Measurements from ENCODE around the gene LUC7L. TPM values are rescaled to one million over a fixed set of nuclear protein-coding genes. Genes with fewer than 3 reads are reported as not detected.
"Not testable (repeated sequence)": the region's sequence is repeated elsewhere in the genome, so short reads cannot be mapped to it uniquely, and the experiment has no call there.

LUC7L gene
- total RNA-seq, 4 donors from 2014 or later = 52.7 to 115 (median 76.8) TPM

- no peak for DNase-seq (ENCODE audit: low spot score)
- ATAC-seq (ENCODE audit: low FRiP score) = no peak
- no peak for TF ChIP-seq CTCF (IDR thresholded peaks at IDR 0.05)
Observed at GRCh38 chr16:179211-180092, 49.8 kb downstream of the LUC7L start.

DNA sequence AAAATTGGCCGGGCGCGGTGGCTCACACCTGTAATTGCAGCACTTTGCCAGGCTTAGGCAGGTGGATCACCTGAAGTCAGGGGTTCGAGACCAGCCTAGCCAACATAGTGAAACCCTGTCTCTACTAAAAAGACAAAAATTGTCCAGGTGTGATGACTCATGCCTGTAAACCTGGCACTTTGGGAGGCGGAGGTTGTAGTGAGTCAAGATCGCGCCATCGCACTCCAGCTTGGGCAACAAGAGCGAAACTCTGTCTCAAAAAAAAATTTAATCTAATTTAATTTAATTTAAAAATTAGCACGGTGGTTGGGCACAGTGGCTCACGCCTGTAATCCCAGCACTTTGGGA lies 50.6 kb downstream of the LUC7L start:
- no peak for DNase-seq (ENCODE audit: low spot score)
- TF ChIP-seq CTCF (IDR thresholded peaks at IDR 0.05) = no peak
- ATAC-seq (ENCODE audit: low FRiP score) = no peak

- TF ChIP-seq CTCF (IDR thresholded peaks at IDR 0.05) = no peak
- no peak for ATAC-seq (ENCODE audit: low FRiP score)
- DNase-seq (ENCODE audit: low spot score) = no peak
Observed at GRCh38 chr16:177981-178667, 51.1 kb downstream of the LUC7L start.

- ATAC-seq (ENCODE audit: low FRiP score) = no peak
- DNase-seq (ENCODE audit: low spot score) = no peak
Observed at GRCh38 chr16:177394-177822, 51.8 kb downstream of the LUC7L start.

DNA sequence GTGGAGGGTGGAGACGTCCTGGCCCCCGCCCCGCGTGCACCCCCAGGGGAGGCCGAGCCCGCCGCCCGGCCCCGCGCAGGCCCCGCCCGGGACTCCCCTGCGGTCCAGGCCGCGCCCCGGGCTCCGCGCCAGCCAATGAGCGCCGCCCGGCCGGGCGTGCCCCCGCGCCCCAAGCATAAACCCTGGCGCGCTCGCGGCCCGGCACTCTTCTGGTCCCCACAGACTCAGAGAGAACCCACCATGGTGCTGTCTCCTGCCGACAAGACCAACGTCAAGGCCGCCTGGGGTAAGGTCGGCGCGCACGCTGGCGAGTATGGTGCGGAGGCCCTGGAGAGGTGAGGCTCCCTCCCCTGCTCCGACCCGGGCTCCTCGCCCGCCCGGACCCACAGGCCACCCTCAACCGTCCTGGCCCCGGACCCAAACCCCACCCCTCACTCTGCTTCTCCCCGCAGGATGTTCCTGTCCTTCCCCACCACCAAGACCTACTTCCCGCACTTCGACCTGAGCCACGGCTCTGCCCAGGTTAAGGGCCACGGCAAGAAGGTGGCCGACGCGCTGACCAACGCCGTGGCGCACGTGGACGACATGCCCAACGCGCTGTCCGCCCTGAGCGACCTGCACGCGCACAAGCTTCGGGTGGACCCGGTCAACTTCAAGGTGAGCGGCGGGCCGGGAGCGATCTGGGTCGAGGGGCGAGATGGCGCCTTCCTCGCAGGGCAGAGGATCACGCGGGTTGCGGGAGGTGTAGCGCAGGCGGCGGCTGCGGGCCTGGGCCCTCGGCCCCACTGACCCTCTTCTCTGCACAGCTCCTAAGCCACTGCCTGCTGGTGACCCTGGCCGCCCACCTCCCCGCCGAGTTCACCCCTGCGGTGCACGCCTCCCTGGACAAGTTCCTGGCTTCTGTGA lies 52.5 kb downstream of the LUC7L start, which contains the start of gene HBA1:
Gene HBA1, plus strand, starts transcription at position 204 of the 906 bp plus-strand sequence. Its CDS starts 37 bp downstream, at position 241.
- not testable (repeated sequence) for ATAC-seq (ENCODE audit: low FRiP score); DNase-seq (ENCODE audit: low spot score)

More at GRCh38 chr16:177394-177822, 51.8 kb downstream of the LUC7L start:
- TF ChIP-seq CTCF (IDR thresholded peaks at IDR 0.05) = no peak

- ATAC-seq (ENCODE audit: low FRiP score); DNase-seq (ENCODE audit: low spot score): not testable (repeated sequence)
Observed at GRCh38 chr16:176006-176405, 53.2 kb downstream of the LUC7L start.

DNA sequence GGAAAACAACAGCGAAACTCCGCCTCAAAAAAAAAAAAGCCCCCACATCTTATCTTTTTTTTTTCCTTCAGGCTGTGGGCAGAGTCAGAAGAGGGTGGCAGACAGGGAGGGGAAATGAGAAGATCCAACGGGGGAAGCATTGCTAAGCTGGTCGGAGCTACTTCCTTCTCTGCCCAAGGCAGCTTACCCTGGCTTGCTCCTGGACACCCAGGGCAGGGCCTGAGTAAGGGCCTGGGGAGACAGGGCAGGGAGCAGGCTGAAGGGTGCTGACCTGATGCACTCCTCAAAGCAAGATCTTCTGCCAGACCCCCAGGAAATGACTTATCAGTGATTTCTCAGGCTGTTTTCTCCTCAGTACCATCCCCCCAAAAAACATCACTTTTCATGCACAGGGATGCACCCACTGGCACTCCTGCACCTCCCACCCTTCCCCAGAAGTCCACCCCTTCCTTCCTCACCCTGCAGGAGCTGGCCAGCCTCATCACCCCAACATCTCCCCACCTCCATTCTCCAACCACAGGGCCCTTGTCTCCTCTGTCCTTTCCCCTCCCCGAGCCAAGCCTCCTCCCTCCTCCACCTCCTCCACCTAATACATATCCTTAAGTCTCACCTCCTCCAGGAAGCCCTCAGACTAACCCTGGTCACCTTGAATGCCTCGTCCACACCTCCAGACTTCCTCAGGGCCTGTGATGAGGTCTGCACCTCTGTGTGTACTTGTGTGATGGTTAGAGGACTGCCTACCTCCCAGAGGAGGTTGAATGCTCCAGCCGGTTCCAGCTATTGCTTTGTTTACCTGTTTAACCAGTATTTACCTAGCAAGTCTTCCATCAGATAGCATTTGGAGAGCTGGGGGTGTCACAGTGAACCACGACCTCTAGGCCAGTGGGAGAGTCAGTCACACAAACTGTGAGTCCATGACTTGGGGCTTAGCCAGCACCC lies 54.0 kb downstream of the LUC7L start:
- TF ChIP-seq CTCF (IDR thresholded peaks at IDR 0.05) = no peak
- ATAC-seq (ENCODE audit: low FRiP score) (no peak), DNase-seq (ENCODE audit: low spot score) (no peak)

GRCh38 chr16:173928-174769 lies 55.1 kb downstream of the LUC7L start:
- ATAC-seq (ENCODE audit: low FRiP score) = not testable (repeated sequence)

GRCh38 chr16:173211-173854 lies 55.9 kb downstream of the LUC7L start:
- ATAC-seq (ENCODE audit: low FRiP score); DNase-seq (ENCODE audit: low spot score): not testable (repeated sequence)

More at GRCh38 chr16:173928-174769, 55.1 kb downstream of the LUC7L start:
- not testable (repeated sequence) for DNase-seq (ENCODE audit: low spot score)

Data from omental fat pad (tissue), 4 donors.